ENCODE data around the gene DYRK1A.
A peak's percentile ranks its signal among the peaks of the same experiment; 100 is the strongest.
"Not testable (repeated sequence)": the region's sequence is repeated elsewhere in the genome, so short reads cannot be mapped to it uniquely, and the experiment has no call there.

DYRK1A gene

GRCh38 chr21:37366482-37367316 is at the start of gene DYRK1A:
TSS of gene DYRK1A (plus strand) at chr21:37366773. CDS start at chr21:37420375, 53,602 bp downstream.
- peak; percentile 100 for DNase-seq

GRCh38 chr21:37319551-37319950 is 47.0 kb upstream of the DYRK1A start:
- no peak for DNase-seq

- DNase-seq: no peak
Measured at GRCh38 chr21:37322084-37322483, 44.5 kb upstream of the DYRK1A start.

- DNase-seq: no peak
Measured at GRCh38 chr21:37324558-37324957, 42.0 kb upstream of the DYRK1A start.

- DNase-seq: not testable (repeated sequence)
Measured at GRCh38 chr21:37328147-37328546, 38.4 kb upstream of the DYRK1A start.

- no peak for DNase-seq
Measured at GRCh38 chr21:37331411-37331810, 35.2 kb upstream of the DYRK1A start.

GRCh38 chr21:37335053-37335452 is 31.5 kb upstream of the DYRK1A start:
- no peak for DNase-seq

GRCh38 chr21:37337179-37337578 is 29.4 kb upstream of the DYRK1A start:
- DNase-seq: no peak

GRCh38 chr21:37337831-37338230 is 28.7 kb upstream of the DYRK1A start:
- DNase-seq: peak; percentile 47

- peak; percentile 100 for DNase-seq
Measured at GRCh38 chr21:37338671-37339551, 27.7 kb upstream of the DYRK1A start.

- peak; percentile 18 for DNase-seq
Measured at GRCh38 chr21:37339552-37339939, 27.0 kb upstream of the DYRK1A start.

- peak; percentile 92 for DNase-seq
Measured at GRCh38 chr21:37341254-37341960, 25.2 kb upstream of the DYRK1A start.

- no peak for DNase-seq
Measured at GRCh38 chr21:37342046-37342632, 24.4 kb upstream of the DYRK1A start.

- no peak for DNase-seq
Measured at GRCh38 chr21:37346841-37347430, 19.6 kb upstream of the DYRK1A start.

- peak; percentile 15 for DNase-seq
Measured at GRCh38 chr21:37348664-37349063, 17.9 kb upstream of the DYRK1A start.

GRCh38 chr21:37350472-37350871 is 16.1 kb upstream of the DYRK1A start:
- no peak for DNase-seq

- no peak for DNase-seq
Measured at GRCh38 chr21:37356706-37357105, 9.9 kb upstream of the DYRK1A start.

- no peak for DNase-seq
Measured at GRCh38 chr21:37357691-37358090, 8.9 kb upstream of the DYRK1A start.

- DNase-seq: peak; percentile 28
Measured at GRCh38 chr21:37358397-37358796, 8.2 kb upstream of the DYRK1A start.

GRCh38 chr21:37363936-37364335 is 2.6 kb upstream of the DYRK1A start:
- no peak for DNase-seq

- DNase-seq: no peak
Measured at GRCh38 chr21:37364722-37365121, 1.9 kb upstream of the DYRK1A start.

Measured in EL (cell line).